HG03460 (cell line): ENCODE results near the gene CHRDL1.
A peak's percentile ranks its signal among the peaks of the same experiment; 100 is the strongest.

Source experiments
- ATAC-seq: cut with Tn5 transposase; IDR thresholded peaks from one replicate; pipeline ENCODE4 v1.9.1; 2021; ENCODE audit not compliant: unreplicated experiment

Gene CHRDL1

DNA sequence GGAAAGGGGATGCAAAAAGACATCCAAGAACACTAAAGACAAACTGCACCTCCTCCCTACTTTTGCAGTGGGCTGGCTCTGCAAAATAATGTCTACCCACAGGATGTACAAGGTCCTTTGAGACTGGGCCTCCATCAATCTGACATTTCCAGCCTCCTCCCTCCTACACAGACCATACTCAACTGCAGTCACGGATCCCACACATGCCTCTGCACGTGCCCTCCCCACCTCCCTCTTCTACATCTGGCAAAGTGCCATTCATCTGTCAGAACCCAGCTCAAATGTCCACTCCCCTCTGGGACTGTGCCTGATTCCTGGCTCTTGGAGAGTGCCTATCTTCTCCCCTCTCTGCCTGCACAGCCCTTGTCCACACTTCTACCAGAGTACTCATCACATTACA, 50.3 kb downstream of the CHRDL1 start:
- ATAC-seq, result no peak

DNA sequence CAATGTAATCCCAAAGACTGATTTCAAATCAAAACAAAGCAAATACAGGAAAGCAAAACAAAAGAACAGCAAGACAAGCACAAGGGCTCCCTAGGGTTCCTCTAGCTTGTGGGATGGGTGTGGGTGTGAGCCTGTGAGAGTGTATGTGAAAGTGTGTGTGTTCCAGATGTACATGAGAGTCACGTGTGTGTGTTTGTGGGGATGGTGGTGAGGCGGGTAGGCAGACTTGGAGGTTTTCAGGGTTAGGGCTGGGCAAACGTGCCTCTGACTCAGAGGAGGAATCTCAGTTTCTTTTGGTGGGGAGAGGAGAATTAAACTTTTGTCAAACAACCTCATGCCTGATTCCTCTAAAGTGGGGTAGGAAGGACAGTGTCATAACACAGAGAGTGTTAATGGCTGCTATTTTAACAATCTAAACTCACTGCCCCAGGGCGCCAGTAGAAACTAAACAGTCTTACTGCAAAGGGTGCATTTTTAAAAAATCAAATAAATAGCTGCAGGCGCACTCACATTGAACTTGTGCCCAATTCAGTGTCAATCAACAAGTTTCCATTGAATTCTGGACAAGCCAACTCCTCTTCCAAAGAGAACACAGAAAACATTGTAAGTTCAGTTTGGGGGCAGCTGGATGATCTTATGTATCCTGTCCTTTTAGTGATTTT, 51.8 kb downstream of the CHRDL1 start:
- ATAC-seq, result no peak

DNA sequence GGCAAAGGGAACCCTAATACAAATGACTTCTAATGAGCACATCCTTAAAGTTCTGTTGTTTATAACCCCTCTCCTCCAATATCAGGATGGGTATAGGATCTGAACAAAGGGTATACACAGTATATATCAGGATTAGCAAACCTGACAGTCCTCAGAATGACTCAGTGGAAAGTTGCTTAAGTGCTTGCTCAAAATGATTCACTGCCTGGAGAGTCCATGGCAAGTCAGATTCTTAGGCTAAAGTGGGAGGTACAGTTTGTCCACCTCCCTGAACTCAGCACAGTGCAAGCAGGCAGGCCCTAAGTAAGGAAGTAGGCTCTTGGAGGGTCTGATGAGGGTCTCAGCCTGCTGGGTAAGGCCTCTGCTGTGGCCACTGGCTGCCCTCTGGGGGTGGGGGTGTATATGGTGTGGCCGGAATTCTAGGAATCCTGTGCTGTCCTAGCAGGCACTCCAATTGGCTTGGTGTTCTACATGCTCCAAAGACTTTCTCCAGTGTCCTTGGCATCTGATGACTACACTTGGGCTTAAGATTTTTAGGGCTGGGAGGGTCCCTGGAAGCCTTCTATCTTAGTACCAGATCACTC, 54.3 kb downstream of the CHRDL1 start:
- ATAC-seq, result no peak

DNA sequence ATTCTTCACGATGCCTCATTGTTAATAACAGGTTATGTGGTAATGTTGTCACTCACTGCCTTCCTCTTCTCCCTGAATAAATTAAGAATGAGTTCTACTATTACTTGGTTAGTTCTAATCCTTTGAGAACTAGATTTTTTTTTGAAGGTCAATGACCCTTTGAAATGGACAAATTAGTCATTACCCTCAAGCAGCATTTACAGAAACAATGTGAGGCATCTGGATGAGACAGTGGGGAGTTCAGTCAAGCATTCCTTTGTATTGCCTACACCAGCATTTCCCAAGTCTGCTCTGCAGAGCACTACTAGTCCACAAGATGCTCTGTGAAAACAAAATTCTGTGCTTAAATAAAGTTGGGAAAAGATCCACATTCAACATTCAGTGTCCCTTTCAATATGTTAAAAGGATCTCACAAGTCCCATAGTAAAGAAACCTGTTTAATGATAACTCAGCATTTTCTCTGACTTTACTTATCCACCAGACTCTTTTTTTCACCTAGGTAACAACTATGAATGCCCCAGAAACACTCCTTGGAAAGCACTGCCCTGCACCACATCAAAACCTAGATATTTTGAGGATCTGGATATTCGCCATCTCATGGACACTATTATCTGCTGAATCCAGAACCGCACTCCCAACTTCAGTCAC, 60.6 kb downstream of the CHRDL1 start:
- ATAC-seq, result no peak

DNA sequence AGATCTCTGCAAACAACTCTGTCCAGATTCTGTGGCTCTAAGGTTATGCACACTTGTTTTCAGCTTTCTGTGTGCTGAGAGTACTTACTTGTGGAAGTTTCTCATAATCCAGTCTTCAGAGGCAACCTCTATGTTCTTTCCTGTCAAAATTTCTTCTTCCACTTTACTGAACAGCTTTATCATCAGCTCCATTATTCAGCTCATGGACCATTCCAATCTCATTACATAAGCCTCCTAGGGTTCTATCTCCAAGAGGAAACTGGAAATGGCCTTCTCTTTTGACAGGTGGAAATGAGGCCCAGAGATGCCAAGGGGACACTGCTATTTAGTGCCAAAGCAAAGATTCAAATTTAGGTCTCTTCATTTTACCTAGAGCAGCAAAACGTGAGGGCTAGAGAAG, 61.3 kb downstream of the CHRDL1 start:
- ATAC-seq, result no peak

DNA sequence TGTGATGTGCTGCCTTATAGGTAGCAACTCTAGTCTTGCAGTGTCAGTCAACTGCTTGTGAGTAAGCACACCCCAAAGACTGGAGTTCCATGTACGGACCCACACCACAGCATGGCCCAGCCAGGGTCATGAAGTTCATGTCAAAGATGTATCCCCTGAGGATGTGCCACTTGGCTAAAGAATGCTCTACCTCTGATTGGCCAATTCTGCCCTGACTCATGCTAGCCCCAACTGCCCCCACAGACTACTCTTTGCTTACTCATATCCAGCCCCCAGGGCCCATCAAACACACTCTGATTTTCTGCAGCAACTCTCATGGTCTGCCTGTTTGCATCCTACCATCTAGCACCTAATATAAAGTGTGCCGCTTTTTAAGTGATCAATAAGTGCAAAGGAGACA, 62.5 kb downstream of the CHRDL1 start:
- ATAC-seq, result no peak

DNA sequence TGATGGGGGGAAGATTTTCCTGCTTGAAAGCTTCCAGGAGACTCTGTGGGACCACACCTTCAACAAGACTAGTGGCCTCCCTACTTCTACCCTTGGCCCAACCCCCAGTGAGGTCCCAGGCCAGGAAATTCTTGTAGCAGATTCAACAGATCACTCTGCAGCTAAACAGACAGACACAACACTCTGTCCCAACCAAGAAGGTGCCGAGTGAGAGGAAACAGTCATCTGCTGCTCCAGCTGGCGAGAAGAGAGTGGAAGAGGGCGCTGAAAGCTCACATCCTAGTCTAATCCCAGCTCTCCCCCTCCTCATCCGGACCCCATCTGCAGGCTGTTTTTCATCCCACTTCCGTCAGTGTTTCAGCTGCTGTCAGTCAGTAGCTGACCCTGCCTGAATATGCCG, 63.4 kb downstream of the CHRDL1 start:
- ATAC-seq, result no peak

DNA sequence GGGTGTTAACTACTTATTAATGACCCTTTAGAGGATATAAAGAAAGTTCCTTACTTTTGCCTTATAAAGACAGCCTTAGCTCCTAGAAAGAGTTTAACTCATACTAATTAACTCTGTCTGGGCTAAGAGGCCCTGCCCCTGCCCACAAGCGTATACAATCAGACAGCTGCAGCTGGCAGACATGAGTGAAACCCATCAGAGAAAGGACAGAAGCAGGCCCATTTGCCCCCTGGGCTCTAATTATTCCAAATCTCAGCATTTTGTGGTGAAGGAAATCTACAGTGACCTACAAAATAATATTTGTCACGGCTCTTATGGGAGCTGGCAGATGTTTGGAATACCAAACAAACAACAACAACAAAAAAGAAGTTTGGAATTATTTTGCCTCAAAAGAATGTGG, 71.8 kb downstream of the CHRDL1 start:
- ATAC-seq, result no peak

DNA sequence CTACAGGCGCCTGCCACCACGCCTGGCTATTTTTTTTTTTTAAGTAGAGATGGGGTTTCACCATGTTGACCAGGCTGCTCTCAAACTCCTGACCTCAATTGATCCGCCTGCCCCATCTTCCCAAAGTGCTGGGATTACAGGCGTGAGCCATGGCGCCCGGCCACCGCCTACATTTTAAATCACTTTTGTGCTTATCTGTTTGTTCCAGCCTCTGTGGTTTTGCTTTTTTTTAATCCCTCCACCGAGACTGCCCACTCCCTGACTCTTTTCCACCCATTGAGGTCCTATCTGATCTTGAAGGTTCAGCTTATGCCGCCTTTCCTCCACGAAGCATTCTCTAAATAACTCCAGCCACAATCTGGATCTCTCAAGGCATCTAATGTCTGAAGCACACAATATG, 73.5 kb downstream of the CHRDL1 start:
- no peak for ATAC-seq

DNA sequence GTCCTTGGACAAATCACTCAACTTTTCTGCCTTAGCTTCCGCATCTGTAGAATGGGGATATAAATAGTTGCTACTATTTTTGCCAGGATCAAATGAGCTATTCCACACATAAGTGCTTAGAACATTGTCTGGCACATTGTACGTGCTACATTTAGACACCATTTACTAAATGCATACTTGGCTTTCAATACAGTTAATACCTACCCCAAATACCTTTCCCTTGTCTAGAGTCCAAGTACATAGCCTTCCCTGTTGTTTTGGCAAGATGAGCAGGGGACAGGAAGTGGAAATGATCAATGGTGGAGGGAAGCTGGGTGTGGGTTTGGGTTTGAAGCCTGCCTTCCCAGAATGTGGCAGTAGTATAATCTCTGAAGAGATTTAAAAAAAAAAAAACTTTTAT, 82.0 kb downstream of the CHRDL1 start:
- ATAC-seq, result no peak

DNA sequence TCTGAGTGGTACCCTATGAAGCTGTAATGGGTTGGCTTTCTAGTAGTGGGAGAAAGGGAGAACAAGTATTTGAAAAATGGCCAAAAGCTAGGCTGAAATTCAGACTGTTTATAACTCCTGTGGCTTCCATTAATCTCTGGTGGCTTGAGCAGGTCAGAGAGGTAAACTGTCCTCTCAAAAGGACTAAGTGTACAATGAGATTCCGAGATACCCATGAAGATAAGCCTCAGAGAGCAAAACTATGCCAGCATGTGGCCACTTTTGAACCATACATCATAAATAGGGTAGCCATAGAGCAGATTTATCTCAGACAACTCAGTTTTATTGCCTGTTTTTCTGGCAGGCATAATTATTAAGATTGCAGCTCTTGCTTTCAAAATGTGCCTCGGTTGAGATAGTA, 89.2 kb downstream of the CHRDL1 start:
- ATAC-seq, result no peak

DNA sequence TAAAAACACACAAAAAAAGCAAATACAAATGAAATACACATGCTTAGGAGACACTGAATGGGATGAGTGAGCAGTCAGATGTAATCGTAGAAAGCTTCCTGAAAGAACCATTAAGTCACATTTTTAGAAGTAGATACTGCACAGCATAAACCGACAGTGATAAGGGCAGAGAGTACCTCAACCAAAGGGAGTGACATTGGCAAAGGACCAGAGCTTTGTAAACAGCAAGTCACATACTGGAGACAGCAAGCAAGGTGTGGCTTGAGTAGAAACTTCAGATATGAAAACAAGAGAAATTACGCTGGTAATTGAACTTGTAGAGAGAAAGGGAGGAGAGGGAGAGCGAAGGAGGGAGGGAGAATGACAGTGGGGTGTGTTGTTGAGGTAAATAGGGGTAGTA, 92.0 kb downstream of the CHRDL1 start:
- ATAC-seq, result no peak

DNA sequence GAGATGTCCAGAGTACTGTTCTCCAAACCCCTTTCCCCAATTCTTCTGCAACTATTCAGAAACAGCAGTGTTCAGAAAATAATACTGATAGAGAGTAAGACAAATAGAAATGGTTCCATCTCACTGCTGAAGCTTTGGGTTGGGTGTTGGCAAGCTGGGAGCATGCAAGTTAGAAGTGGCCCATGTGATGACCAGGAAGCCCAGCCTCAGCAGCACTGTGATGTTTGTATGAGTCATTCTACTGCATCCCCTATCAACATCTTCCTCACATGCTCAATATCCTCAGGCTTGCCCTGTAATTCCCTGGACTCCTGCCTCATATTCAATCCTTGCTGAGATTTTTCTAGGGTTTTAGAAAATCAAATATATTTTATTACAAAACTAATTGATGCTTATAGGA, 96.5 kb downstream of the CHRDL1 start:
- peak; percentile 41 for ATAC-seq

DNA sequence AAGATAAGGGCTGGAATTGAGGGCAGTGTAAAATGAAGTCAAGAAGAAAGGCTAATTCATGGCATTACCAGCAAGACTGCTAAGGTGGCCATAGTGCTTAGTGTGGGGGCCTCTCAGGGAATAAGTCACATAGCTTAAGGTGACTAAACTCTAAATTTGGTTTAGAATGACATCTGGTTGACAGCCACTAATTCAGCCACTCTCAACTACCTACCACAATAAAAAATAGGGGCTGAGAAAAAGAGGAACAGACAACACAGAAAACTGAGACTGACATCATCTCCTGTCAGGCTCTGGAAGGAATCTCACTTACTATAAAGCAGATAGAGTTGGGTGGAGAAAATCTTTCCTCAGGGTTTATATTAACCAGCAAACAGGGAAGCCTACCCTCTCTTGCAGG, 96.9 kb downstream of the CHRDL1 start:
- no peak for ATAC-seq

DNA sequence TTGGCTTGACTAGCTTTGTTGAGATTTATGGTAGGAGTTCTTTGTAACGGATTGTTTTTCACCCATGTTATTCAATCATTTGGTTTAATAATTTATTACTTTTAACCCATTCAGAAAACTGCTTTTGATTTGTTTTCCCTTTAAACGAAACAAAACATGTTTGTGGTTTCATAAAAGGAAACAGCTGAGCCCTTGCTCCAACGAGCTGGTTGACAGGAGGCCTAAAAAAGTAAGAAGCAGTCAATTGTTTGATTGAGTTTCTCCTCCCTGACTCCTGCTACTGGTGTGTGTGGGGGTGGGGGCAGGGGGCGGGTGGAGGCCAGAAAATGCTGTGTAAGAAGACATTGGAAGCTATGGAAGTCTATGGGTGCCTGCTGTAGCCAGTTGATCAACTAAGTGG, 102.8 kb downstream of the CHRDL1 start:
- no peak for ATAC-seq

DNA sequence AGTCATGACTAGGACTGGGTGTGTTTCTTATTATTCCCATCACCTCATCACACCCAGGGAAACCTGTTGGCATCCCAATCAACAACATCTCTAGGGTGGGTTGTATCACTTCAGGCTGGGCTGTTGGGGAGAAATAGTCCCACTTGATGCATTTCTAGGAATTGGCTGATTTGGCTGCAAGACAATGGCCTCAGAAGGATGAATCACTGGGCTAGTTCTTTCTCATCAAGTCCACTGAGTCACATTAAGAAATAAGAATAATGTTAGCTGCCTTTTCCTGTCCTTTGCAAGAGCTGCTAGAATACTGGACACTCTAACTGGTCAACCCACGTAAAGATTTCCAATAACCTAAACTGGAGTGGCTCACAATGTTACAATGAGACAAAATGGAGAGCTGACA, 104.2 kb downstream of the CHRDL1 start:
- ATAC-seq, result no peak

DNA sequence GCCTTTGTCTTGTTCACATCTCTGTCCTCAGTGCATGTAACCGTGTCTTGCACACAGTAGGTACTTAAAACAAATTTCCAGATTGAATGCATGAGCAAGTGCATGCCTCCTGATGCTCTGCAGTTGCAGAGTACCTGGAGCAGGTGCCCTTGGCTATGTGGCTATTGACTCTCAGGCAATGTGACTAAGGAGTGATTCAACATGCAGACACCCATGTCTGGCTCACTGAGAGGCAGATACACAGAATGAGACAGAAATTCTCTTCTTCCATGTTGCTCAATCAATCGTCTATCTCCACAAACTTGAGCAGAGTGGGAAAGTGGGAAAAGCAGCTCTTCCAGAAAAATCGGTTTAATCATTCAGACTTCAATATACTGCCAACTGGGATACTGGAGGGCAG, 111.0 kb downstream of the CHRDL1 start:
- no peak for ATAC-seq

DNA sequence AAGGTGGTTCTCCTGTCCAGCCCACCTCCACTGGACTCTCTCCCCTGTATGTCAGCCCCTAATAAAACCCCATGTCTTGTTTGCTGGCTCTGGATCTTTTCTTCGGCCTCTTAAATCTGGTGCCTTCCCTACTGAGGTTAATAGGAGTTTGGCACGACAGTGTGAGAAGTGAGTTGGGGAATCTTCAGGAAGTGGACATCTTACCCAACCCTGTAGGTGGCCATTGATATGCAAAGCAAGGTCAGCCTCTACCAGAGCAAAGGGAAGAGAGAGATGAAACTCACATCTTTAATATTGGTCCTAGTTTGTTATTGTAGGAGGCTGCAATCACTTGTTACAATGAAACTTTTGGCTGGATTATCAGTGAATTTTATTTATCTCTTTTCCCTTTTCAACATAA, 111.7 kb downstream of the CHRDL1 start:
- no peak for ATAC-seq

DNA sequence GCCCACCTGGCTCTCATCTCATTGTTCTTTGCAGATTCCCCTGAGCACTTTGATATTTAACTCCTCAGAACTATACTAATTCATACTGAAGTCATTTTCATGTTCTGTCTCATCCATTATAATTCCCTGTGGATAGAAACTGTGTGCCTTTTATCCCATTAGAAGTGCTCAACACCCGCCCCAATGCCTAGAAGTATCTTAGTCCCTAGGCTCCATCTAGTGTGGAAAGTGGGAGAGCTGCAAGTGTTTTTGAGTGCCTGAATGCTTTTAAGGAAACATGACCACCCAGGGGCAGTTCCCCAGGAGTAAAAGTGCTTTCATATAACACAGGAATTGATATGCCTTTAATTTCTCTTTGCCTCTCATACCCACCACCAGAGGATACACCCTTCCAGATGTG, 117.0 kb downstream of the CHRDL1 start:
- no peak for ATAC-seq

DNA sequence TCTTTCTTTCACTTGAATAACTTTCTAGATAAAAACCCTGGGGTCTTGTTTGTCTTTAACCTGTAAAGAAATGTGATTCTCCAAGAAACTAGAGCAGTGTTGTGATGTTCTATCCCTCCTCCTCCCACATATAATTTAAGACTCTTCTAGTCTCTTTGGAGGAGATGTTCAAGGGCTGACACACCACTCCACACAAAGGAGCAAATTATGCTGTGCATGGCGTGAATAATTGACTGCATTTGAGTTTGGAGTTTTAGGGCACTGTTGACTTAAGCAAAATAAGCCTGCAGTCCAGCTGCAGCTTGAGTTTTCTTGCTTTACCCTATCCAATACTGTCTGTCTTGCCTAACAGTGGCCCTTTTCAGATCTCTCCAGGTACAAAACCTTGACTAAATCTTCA, 119.7 kb downstream of the CHRDL1 start:
- no peak for ATAC-seq

DNA sequence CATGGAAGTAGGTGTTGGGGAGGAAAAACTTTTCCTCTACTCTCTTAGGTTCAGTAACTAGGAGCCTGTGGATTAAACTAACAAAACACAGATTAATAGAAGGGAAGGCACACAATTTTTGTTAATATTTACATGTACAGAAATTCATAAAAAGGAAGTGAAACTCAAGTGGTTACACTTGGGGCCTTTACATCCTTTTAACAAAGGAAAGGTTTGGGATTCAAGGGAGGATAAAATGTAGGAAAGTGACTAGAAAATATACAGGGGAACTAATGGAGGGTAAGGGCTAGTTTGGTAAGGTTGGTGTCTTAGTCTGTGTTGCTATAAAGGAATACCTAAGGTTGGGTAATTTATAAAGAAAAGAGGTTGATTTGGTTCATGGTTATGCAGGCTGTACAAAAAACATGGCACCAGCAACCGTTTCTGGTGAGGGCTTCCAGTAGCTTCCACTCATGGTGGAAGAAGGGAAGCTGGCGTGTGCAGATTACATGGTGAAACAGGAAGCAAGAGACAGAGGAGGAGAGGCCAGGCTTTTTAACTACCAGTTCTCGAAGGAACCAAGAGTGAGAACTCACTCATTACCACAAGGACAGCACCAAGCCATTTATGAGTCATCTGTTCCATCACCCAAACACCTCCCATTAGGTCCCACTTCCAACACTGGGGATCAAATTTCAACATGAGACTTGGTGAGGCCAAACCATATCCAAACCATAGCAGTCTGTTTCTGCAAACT, 124.4 kb downstream of the CHRDL1 start:
- peak; percentile 96 for ATAC-seq

DNA sequence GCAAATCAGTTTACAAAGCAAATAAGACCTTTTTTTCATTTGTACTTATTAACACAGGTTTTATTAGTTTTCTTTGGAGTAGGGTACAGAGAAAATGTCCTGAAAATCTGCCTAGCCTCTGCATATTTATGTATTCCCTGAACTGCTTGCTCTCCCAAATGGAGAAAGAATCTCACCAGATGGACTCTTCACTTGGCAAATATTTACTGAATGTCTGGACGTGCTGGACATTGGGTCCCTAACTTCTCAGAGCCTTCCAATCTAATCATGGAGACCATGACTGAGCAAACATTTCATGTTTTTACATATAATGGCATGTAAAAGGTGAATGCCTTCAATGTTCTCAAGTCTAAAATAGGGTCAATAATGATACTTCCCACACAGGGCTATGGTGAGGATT, 126.0 kb downstream of the CHRDL1 start:
- no peak for ATAC-seq
